ENCODE measurements around the gene CDNF.

The CDNF gene

GRCh38 chr10:14774214-14774580, 63.6 kb downstream of the CDNF start:
- Histone ChIP-seq H3K79me2 (ENCODE audit: low read length) (no peaks in the 10 kb centered on the region), H2AFZ (ENCODE audit: low read length) (no peak overlapping the region), H3F3A (ENCODE audit: insufficient read depth, low read length) (no peaks in the 10 kb centered on the region), H3K27ac (ENCODE audit: low read length) (no peak overlapping the region), H3K9ac (ENCODE audit: low read length) (no peak overlapping the region), H3K27me3 (replicated peaks; ENCODE audit: insufficient read depth, low read length) (no peaks in the 10 kb centered on the region), H3K4me1 (ENCODE audit: low read length) (no peaks in the 10 kb centered on the region), H3K4me3 (ENCODE audit: low read length) (no peak overlapping the region), H3K36me3 (replicated peaks; ENCODE audit: insufficient read depth, low read length) (no peaks in the 10 kb centered on the region), H3K9me3 (replicated peaks; ENCODE audit: insufficient read depth, low read length) (no peaks in the 10 kb centered on the region), H3K4me2 (ENCODE audit: low read depth, low read length) (no peak overlapping the region), H4K20me1 (ENCODE audit: insufficient read depth, low read length) (no peaks in the 10 kb centered on the region), H3K9me2 (replicated peaks; ENCODE audit: insufficient read depth, low read length) (no peaks in the 10 kb centered on the region)
- no peak for TF ChIP-seq CTCF (IDR thresholded peaks at IDR 0.05; ENCODE audit: low read length)
- no peak for TF ChIP-seq EZH2 (optimal IDR thresholded peaks at IDR 0.05; ENCODE audit: low read depth, low read length)
- TF ChIP-seq EZH2phosphoT487 (IDR thresholded peaks at IDR 0.05; ENCODE audit: low read length), result no peak
- DNase-seq, result no peak

- TF ChIP-seq CTCF (IDR thresholded peaks at IDR 0.05; ENCODE audit: low read length) (no peak), EZH2phosphoT487 (IDR thresholded peaks at IDR 0.05; ENCODE audit: low read length) (no peak), EZH2 (optimal IDR thresholded peaks at IDR 0.05; ENCODE audit: low read depth, low read length) (no peak)
Measured at GRCh38 chr10:14773551-14774213, 64.2 kb downstream of the CDNF start.

GRCh38 chr10:14772399-14772798, 65.4 kb downstream of the CDNF start:
- H3K79me2 ChIP-seq (ENCODE audit: low read length), result no peaks in the 10 kb centered on the region
- no peak overlapping the region for H3K4me3 ChIP-seq (ENCODE audit: low read length)
- no peak overlapping the region for H3K4me2 ChIP-seq (ENCODE audit: low read depth, low read length)
- no peaks in the 10 kb centered on the region for H3K9me2 ChIP-seq (replicated peaks; ENCODE audit: insufficient read depth, low read length)
- H3K27me3 ChIP-seq (replicated peaks; ENCODE audit: insufficient read depth, low read length), result no peaks in the 10 kb centered on the region
- H3K4me1 ChIP-seq (ENCODE audit: low read length), result no peaks in the 10 kb centered on the region
- no peaks in the 10 kb centered on the region for H3F3A ChIP-seq (ENCODE audit: insufficient read depth, low read length)
- DNase-seq, result no peak
- no peak for TF ChIP-seq EZH2 (optimal IDR thresholded peaks at IDR 0.05; ENCODE audit: low read depth, low read length)
- TF ChIP-seq CTCF (IDR thresholded peaks at IDR 0.05; ENCODE audit: low read length), result no peak
- TF ChIP-seq EZH2phosphoT487 (IDR thresholded peaks at IDR 0.05; ENCODE audit: low read length), result no peak
- no peaks in the 10 kb centered on the region for H3K9me3 ChIP-seq (replicated peaks; ENCODE audit: insufficient read depth, low read length)
- no peaks in the 10 kb centered on the region for H4K20me1 ChIP-seq (ENCODE audit: insufficient read depth, low read length)
- no peak overlapping the region for H3K9ac ChIP-seq (ENCODE audit: low read length)
- H2AFZ ChIP-seq (ENCODE audit: low read length), result no peak overlapping the region
- no peaks in the 10 kb centered on the region for H3K36me3 ChIP-seq (replicated peaks; ENCODE audit: insufficient read depth, low read length)
- H3K27ac ChIP-seq (ENCODE audit: low read length), result no peak overlapping the region

More at GRCh38 chr10:14773551-14774213, 64.2 kb downstream of the CDNF start:
- no peak for DNase-seq
- Histone ChIP-seq H3K9ac (ENCODE audit: low read length) (no peak overlapping the region), H3K9me2 (replicated peaks; ENCODE audit: insufficient read depth, low read length) (no peaks in the 10 kb centered on the region), H3K36me3 (replicated peaks; ENCODE audit: insufficient read depth, low read length) (no peaks in the 10 kb centered on the region), H3K4me1 (ENCODE audit: low read length) (no peaks in the 10 kb centered on the region), H3K79me2 (ENCODE audit: low read length) (no peaks in the 10 kb centered on the region), H2AFZ (ENCODE audit: low read length) (no peak overlapping the region), H4K20me1 (ENCODE audit: insufficient read depth, low read length) (no peaks in the 10 kb centered on the region), H3K4me3 (ENCODE audit: low read length) (no peak overlapping the region), H3K27me3 (replicated peaks; ENCODE audit: insufficient read depth, low read length) (no peaks in the 10 kb centered on the region), H3K9me3 (replicated peaks; ENCODE audit: insufficient read depth, low read length) (no peaks in the 10 kb centered on the region), H3K4me2 (ENCODE audit: low read depth, low read length) (no peak overlapping the region), H3K27ac (ENCODE audit: low read length) (no peak overlapping the region), H3F3A (ENCODE audit: insufficient read depth, low read length) (no peaks in the 10 kb centered on the region)

Data from MM.1S (cell line).